Activated CD4-positive, alpha-beta memory T cell treated with anti-CD3 and anti-CD28 coated beads, Interleukin-2, amount 10 ng/mL, durations not matched to agents 7 days and 5 days (primary cell): ENCODE measurements around the gene ZBED2. TPM values are rescaled to one million over a fixed set of nuclear protein-coding genes. Genes with fewer than 3 reads are reported as not detected.
A peak's percentile ranks its signal among the peaks of the same experiment; 100 is the strongest.

Experiments
- CTCF ChIA-PET: fragments of 350-600 bp; sonication (Branson Sonifier 250); formaldehyde crosslinking; loops from one replicate; lab custom pipeline; 2021; ENCODE audit warnings: antibody characterized with exemption, inconsistent platforms; lab: Charles Lee
- POLR2A ChIA-PET: fragments of 350-600 bp; sonication (Branson Sonifier 250); formaldehyde crosslinking; loops from one replicate; lab custom pipeline; 2021; ENCODE audit warnings: antibody characterized with exemption; lab: Charles Lee
- DNase-seq: peaks from one replicate; pipeline ENCODE4 v3.0.0-alpha.2; 2020
- H3K27ac Mint-ChIP-seq: one replicate; pipeline ENCODE4 v1.8.0; 2021; ENCODE audit warnings: mild to moderate bottlenecking, mixed read lengths
- H3K27me3 Mint-ChIP-seq: one replicate; pipeline ENCODE4 v1.8.0; 2021; ENCODE audit warnings: mixed read lengths
- H3K36me3 Mint-ChIP-seq: one replicate; pipeline ENCODE4 v1.8.0; 2021; ENCODE audit warnings: low read depth, mixed read lengths
- H3K4me1 Mint-ChIP-seq: one replicate; pipeline ENCODE4 v1.8.0; 2021; ENCODE audit warnings: mixed read lengths
- H3K4me3 Mint-ChIP-seq: one replicate; pipeline ENCODE4 v1.8.0; 2021; ENCODE audit warnings: mild to moderate bottlenecking, mixed read lengths
- H3K9me3 Mint-ChIP-seq: one replicate; pipeline ENCODE4 v1.8.0; 2021; ENCODE audit warnings: mixed read lengths
- total RNA-seq, 2 experiments: library from RNA; stranded (reverse); gene quantifications; one replicate each; pipeline ENCODE4 v1.2.3, GENCODE V29; 2021

The ZBED2 gene
- total RNA-seq, 2 experiments from 2014 or later, result 36.6 to 38.7 TPM

GRCh38 chr3:111603679-111604078 is 8.5 kb upstream of the ZBED2 start:
- no peak overlapping the region for H3K4me3 Mint-ChIP-seq
- ChIA-PET POLR2A (interaction anchor here (0.9 to 3.9 kb wide), 5 partner anchors 9 to 376 kb away, joined by 3 to 22 read pairs (median 5); partner anchors contain the start of gene ZBED2), CTCF (interaction anchor here (1.5 to 2.1 kb wide), 2 partner anchors 13 to 26 kb away, joined by 4 to 9 read pairs; no protein-coding TSS in a partner anchor)
- no peaks in the 10 kb centered on the region for H3K27me3 Mint-ChIP-seq
- peaks cover 78% of the 10 kb centered on the region for H3K4me1 Mint-ChIP-seq
- peak overlapping the region; percentile 86 for H3K27ac Mint-ChIP-seq
- no peak for DNase-seq
- H3K9me3 Mint-ChIP-seq, result peaks cover 2% of the 10 kb centered on the region
- H3K36me3 Mint-ChIP-seq, result peaks cover 84% of the 10 kb centered on the region

- Mint-ChIP-seq H3K9me3 (no peaks in the 10 kb centered on the region), H3K36me3 (peaks cover 82% of the 10 kb centered on the region), H3K4me1 (peaks cover 77% of the 10 kb centered on the region), H3K27me3 (no peaks in the 10 kb centered on the region), H3K4me3 (no peak overlapping the region), H3K27ac (no peak overlapping the region)
- no peak for DNase-seq
- CTCF ChIA-PET, result interaction anchor here (1.3 to 1.5 kb wide), 4 partner anchors 10 to 23 kb away, joined by 3 to 7 read pairs (median 4); no protein-coding TSS in a partner anchor
- POLR2A ChIA-PET, result interaction anchor here (0.9 to 3.9 kb wide), 3 partner anchors 9 to 14 kb away, joined by 3 to 22 read pairs (median 9); no protein-coding TSS in a partner anchor
These were observed 6.7 kb upstream of the ZBED2 start for GRCh38 chr3:111601810-111602209.

GRCh38 chr3:111598552-111598951 is 3.4 kb upstream of the ZBED2 start:
- CTCF ChIA-PET, result interaction anchor here (1.1 kb wide), 1 partner anchor 18 kb away, joined by 4 read pairs; no protein-coding TSS in a partner anchor
- DNase-seq, result no peak
- Mint-ChIP-seq H3K4me3 (no peak overlapping the region), H3K27me3 (no peaks in the 10 kb centered on the region), H3K27ac (no peak overlapping the region), H3K36me3 (peaks cover 80% of the 10 kb centered on the region), H3K4me1 (peaks cover 77% of the 10 kb centered on the region), H3K9me3 (no peaks in the 10 kb centered on the region)
- POLR2A ChIA-PET, result interaction anchor here (1.8 to 3.0 kb wide), 3 partner anchors 8 to 12 kb away, joined by 8 to 14 read pairs (median 8); no protein-coding TSS in a partner anchor

- ChIA-PET CTCF (interaction anchor here (1.1 kb wide), 1 partner anchor 18 kb away, joined by 4 read pairs; no protein-coding TSS in a partner anchor), POLR2A (interaction anchor here (1.8 to 3.0 kb wide), 2 partner anchors 9 to 12 kb away, joined by 8 to 14 read pairs; no protein-coding TSS in a partner anchor)
- H3K36me3 Mint-ChIP-seq, result peaks cover 80% of the 10 kb centered on the region
- H3K9me3 Mint-ChIP-seq, result no peaks in the 10 kb centered on the region
- H3K27me3 Mint-ChIP-seq, result no peaks in the 10 kb centered on the region
- H3K27ac Mint-ChIP-seq, result no peak overlapping the region
- H3K4me1 Mint-ChIP-seq, result peaks cover 77% of the 10 kb centered on the region
- DNase-seq, result no peak
- H3K4me3 Mint-ChIP-seq, result no peak overlapping the region
These were observed 3.0 kb upstream of the ZBED2 start for GRCh38 chr3:111598139-111598538.

GRCh38 chr3:111596328-111596727 is 1.2 kb upstream of the ZBED2 start:
- Mint-ChIP-seq H3K27me3 (no peaks in the 10 kb centered on the region), H3K9me3 (no peaks in the 10 kb centered on the region), H3K4me1 (peaks cover 79% of the 10 kb centered on the region), H3K27ac (peak overlapping the region; percentile 89), H3K4me3 (peak overlapping the region; percentile 42), H3K36me3 (peaks cover 83% of the 10 kb centered on the region)
- ChIA-PET POLR2A (interaction anchor here (2.7 to 6.6 kb wide), 3 partner anchors 8 to 14 kb away, joined by 17 to 45 read pairs (median 22); no protein-coding TSS in a partner anchor), CTCF (no interaction called here)
- no peak for DNase-seq

- DNase-seq, result no peak
- Mint-ChIP-seq H3K27ac (peak overlapping the region; percentile 85), H3K36me3 (peaks cover 84% of the 10 kb centered on the region), H3K27me3 (no peaks in the 10 kb centered on the region), H3K4me1 (peaks cover 82% of the 10 kb centered on the region), H3K4me3 (peak overlapping the region; percentile 71), H3K9me3 (no peaks in the 10 kb centered on the region)
- ChIA-PET POLR2A (interaction anchor here (1.2 to 6.6 kb wide), 11 partner anchors 10 to 77 kb away, joined by 3 to 45 read pairs (median 17); no protein-coding TSS in a partner anchor), CTCF (interaction anchor here (1.1 to 3.2 kb wide), 4 partner anchors 15 to 47 kb away, joined by 3 to 26 read pairs (median 6); no protein-coding TSS in a partner anchor)
These were observed 365 bp downstream of the ZBED2 start for GRCh38 chr3:111594781-111595180.

- peak overlapping the region; percentile 85 for H3K27ac Mint-ChIP-seq
- no peaks in the 10 kb centered on the region for H3K27me3 Mint-ChIP-seq
- peaks cover 87% of the 10 kb centered on the region for H3K36me3 Mint-ChIP-seq
- H3K4me3 Mint-ChIP-seq, result peak overlapping the region; percentile 71
- ChIA-PET CTCF (interaction anchor here (1.1 to 3.2 kb wide), 4 partner anchors 16 to 47 kb away, joined by 3 to 26 read pairs (median 6); no protein-coding TSS in a partner anchor), POLR2A (interaction anchor here (1.1 to 6.6 kb wide), 10 partner anchors 10 to 78 kb away, joined by 3 to 45 read pairs (median 18); no protein-coding TSS in a partner anchor)
- no peak for DNase-seq
- H3K9me3 Mint-ChIP-seq, result no peaks in the 10 kb centered on the region
- H3K4me1 Mint-ChIP-seq, result peaks cover 86% of the 10 kb centered on the region
These were observed 941 bp downstream of the ZBED2 start for GRCh38 chr3:111594205-111594604.

- no peaks in the 10 kb centered on the region for H3K9me3 Mint-ChIP-seq
- POLR2A ChIA-PET, result interaction anchor here (0.7 to 6.6 kb wide), 10 partner anchors 8 to 66 kb away, joined by 3 to 45 read pairs (median 18); no protein-coding TSS in a partner anchor
- peak overlapping the region; percentile 85 for H3K27ac Mint-ChIP-seq
- no peak for DNase-seq
- H3K36me3 Mint-ChIP-seq, result peaks cover 89% of the 10 kb centered on the region
- CTCF ChIA-PET, result interaction anchor here (1.0 to 3.2 kb wide), 4 partner anchors 16 to 46 kb away, joined by 3 to 26 read pairs (median 6); no protein-coding TSS in a partner anchor
- peak overlapping the region; percentile 71 for H3K4me3 Mint-ChIP-seq
- H3K4me1 Mint-ChIP-seq, result peaks cover 86% of the 10 kb centered on the region
- H3K27me3 Mint-ChIP-seq, result no peaks in the 10 kb centered on the region
These were observed 1.5 kb downstream of the ZBED2 start for GRCh38 chr3:111593666-111594065.

GRCh38 chr3:111592936-111593335 is 2.2 kb downstream of the ZBED2 start:
- Mint-ChIP-seq H3K9me3 (no peaks in the 10 kb centered on the region), H3K27ac (peak overlapping the region; percentile 85), H3K36me3 (peaks cover 89% of the 10 kb centered on the region), H3K4me1 (peaks cover 86% of the 10 kb centered on the region), H3K4me3 (peak overlapping the region; percentile 71), H3K27me3 (no peaks in the 10 kb centered on the region)
- ChIA-PET CTCF (interaction anchor here (0.8 to 3.2 kb wide), 4 partner anchors 14 to 45 kb away, joined by 3 to 26 read pairs (median 4); no protein-coding TSS in a partner anchor), POLR2A (interaction anchor here (0.7 to 6.6 kb wide), 6 partner anchors 9 to 46 kb away, joined by 3 to 45 read pairs (median 18); no protein-coding TSS in a partner anchor)
- no peak for DNase-seq

GRCh38 chr3:111592143-111592542 is 3.0 kb downstream of the ZBED2 start:
- H3K27me3 Mint-ChIP-seq, result no peaks in the 10 kb centered on the region
- peaks cover 81% of the 10 kb centered on the region for H3K4me1 Mint-ChIP-seq
- H3K4me3 Mint-ChIP-seq, result peak overlapping the region; percentile 71
- peak overlapping the region; percentile 68 for H3K27ac Mint-ChIP-seq
- POLR2A ChIA-PET, result interaction anchor here (0.6 to 6.6 kb wide), 3 partner anchors 15 to 61 kb away, joined by 3 to 45 read pairs (median 3); no protein-coding TSS in a partner anchor
- CTCF ChIA-PET, result interaction anchor here (1.1 to 3.2 kb wide), 3 partner anchors 10 to 24 kb away, joined by 3 to 26 read pairs (median 9); no protein-coding TSS in a partner anchor
- DNase-seq, result no peak
- H3K9me3 Mint-ChIP-seq, result no peaks in the 10 kb centered on the region
- peaks cover 91% of the 10 kb centered on the region for H3K36me3 Mint-ChIP-seq

GRCh38 chr3:111591555-111591954 is 3.6 kb downstream of the ZBED2 start:
- CTCF ChIA-PET, result interaction anchor here (1.0 to 2.0 kb wide), 3 partner anchors 11 to 25 kb away, joined by 3 to 9 read pairs (median 3); no protein-coding TSS in a partner anchor
- peak overlapping the region; percentile 71 for H3K4me3 Mint-ChIP-seq
- DNase-seq, result no peak
- H3K27ac Mint-ChIP-seq, result peak overlapping the region; percentile 68
- peaks cover 78% of the 10 kb centered on the region for H3K4me1 Mint-ChIP-seq
- peaks cover 91% of the 10 kb centered on the region for H3K36me3 Mint-ChIP-seq
- H3K9me3 Mint-ChIP-seq, result peaks cover 2% of the 10 kb centered on the region
- no peaks in the 10 kb centered on the region for H3K27me3 Mint-ChIP-seq
- POLR2A ChIA-PET, result interaction anchor here (0.6 to 6.6 kb wide), 6 partner anchors 8 to 61 kb away, joined by 3 to 45 read pairs (median 3); no protein-coding TSS in a partner anchor

- DNase-seq, result no peak
- peak overlapping the region; percentile 11 for H3K27ac Mint-ChIP-seq
- peaks cover 2% of the 10 kb centered on the region for H3K9me3 Mint-ChIP-seq
- CTCF ChIA-PET, result interaction anchor here (1.3 to 2.0 kb wide), 2 partner anchors 12 to 26 kb away, joined by 3 to 9 read pairs; no protein-coding TSS in a partner anchor
- H3K4me3 Mint-ChIP-seq, result no peak overlapping the region
- POLR2A ChIA-PET, result interaction anchor here (0.9 to 6.6 kb wide), 4 partner anchors 10 to 389 kb away, joined by 3 to 45 read pairs (median 8); partner anchors contain the start of gene ABHD10
- peaks cover 91% of the 10 kb centered on the region for H3K36me3 Mint-ChIP-seq
- H3K27me3 Mint-ChIP-seq, result no peaks in the 10 kb centered on the region
- peaks cover 69% of the 10 kb centered on the region for H3K4me1 Mint-ChIP-seq
These were observed 5.0 kb downstream of the ZBED2 start for GRCh38 chr3:111590143-111590491.
